Umbilical cord (tissue), 2 donors: ENCODE measurements around the gene IGFBPL1. TPM values are rescaled to one million over a fixed set of nuclear protein-coding genes. Genes with fewer than 3 reads are reported as not detected.

Experiments used
- DNase-seq: peaks from one replicate; pipeline ENCODE4 v3.0.0-alpha.2; 2015; ENCODE audit warnings: low spot score
- total RNA-seq: library from RNA; depleted of rRNA; stranded (reverse); fragments of >200 nt; gene quantifications from one replicate; pipeline ENCODE4 v1.2.3, GENCODE V29; 2014; ENCODE audit warnings: low replicate concordance; ENCODE audit not compliant: insufficient read depth

IGFBPL1 gene
- total RNA-seq, 1 donor from 2014 or later: 2.9 TPM

GRCh38 chr9:38432922-38433510 lies 8.8 kb upstream of the IGFBPL1 start:
- peak; percentile 35 for DNase-seq

GRCh38 chr9:38431116-38431515 lies 6.9 kb upstream of the IGFBPL1 start:
- no peak for DNase-seq

GRCh38 chr9:38428062-38428461 lies 3.8 kb upstream of the IGFBPL1 start:
- DNase-seq: no peak

GRCh38 chr9:38424918-38425317 lies 664 bp upstream of the IGFBPL1 start:
- no peak for DNase-seq

GRCh38 chr9:38423273-38423972 lies 831 bp downstream of the IGFBPL1 start:
- no peak for DNase-seq

DNA sequence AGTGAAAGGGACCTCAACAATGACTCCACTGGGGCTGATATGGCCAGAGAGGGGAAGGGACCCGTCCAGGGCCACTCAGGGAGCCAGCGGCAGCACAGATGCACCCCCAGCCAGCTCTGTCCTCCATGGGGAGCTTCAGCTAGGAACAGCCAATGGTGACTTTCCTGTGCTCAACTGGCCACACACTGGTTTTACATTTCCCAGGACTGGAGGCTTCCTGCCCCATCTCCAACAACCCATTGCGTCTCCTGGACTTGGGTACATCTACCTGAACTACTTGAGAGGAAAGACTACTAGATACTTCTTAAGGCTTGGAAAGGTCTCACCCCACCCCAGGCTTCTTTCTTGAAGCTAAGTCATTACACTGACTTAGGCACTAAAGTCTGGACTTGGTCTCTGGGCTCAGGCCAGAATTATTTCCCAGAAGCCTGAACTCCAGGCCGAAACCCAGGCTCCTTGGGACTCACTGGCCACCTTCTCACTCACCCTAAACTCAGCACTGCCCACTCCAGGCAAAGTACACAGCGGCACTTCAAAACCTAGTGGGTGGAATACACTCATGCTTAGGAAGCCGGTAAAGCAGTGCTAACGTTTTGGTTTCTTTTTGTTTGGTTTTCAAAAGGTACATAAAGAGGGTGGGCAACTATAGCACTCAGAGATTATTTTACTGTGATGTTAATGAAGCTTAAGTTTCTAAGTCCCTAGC lies 1.5 kb downstream of the IGFBPL1 start:
- no peak for DNase-seq

DNA sequence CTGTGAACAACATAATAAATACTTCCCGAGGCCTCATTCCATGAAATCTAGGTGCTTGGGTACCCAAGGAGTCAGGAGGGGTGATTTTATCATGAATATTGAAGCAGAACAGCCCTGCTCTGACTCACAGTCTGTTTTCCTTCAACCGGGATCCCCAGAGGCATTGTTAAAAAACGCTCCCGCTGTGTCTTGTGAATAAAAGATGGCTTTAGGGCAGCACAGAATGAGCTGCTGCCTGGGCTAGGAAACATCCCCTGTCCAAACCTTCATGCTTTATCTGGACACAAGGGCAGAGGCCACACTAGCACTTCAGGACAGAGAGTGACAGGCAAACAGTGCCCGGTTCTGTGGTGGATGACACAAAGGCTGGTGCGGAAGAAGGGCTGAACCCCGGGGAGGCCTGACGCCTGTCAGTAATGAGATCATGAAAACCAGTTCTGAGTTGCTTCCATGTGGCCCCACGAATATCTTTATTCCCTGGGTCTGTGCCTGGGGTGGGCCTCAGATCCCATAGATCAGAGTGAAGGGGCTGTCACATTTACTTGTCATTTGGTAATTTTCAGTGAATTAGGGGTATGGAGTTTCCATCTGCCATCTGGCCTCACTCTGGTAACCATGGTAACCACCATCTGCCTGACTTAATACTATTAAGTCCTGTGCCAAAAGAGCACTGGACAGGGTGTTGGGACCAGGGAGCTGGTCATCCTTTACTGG lies 2.6 kb downstream of the IGFBPL1 start:
- DNase-seq: peak; percentile 72

GRCh38 chr9:38419181-38419580 lies 5.1 kb downstream of the IGFBPL1 start:
- no peak for DNase-seq

GRCh38 chr9:38418366-38418765 lies 5.9 kb downstream of the IGFBPL1 start:
- no peak for DNase-seq

DNA sequence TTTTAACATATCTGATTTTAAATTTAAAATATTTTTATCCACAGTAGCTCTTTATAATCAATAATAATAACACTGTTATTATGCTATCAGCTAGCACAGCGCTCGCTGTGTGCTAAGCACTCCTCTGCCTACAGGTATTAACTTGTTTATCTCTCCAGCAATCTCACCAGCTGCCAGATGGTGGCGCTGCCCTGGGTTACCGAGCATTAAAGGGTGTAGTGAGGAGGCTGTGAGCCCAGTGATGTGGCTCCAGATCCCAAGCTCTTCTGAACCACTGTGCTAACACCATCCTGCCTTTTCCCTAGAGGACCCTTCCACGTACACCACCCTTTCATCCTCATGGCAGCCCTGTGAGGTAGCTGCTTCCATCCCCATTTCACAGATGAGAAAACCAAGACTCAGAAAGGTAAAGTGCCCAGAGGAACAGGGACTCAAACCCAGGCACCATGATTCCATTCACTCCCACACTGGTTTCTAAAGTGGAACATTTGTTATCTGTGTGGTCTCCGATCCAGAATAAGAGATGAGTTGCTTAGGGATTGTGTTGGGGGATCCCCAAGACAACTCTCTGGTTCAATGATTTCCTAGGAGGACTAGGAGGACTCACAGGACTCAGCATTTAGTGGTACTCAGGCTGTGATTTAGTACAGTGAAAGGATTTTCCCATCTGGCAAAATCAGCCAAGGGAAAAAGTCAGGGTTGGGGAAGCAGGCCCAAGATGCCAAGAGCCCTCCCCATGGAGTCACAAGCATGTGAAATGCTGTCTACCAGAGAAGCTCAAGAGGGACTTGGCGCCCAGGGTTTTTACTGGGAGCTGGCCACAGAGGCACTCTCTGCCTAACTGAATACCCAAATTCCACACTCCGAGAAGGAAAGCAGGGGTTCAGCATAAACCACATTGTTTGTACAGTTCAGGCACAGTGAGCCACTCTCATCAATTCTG lies 7.0 kb downstream of the IGFBPL1 start:
- DNase-seq: no peak

- DNase-seq: no peak
Measured at GRCh38 chr9:38416461-38416860, 7.8 kb downstream of the IGFBPL1 start.

DNA sequence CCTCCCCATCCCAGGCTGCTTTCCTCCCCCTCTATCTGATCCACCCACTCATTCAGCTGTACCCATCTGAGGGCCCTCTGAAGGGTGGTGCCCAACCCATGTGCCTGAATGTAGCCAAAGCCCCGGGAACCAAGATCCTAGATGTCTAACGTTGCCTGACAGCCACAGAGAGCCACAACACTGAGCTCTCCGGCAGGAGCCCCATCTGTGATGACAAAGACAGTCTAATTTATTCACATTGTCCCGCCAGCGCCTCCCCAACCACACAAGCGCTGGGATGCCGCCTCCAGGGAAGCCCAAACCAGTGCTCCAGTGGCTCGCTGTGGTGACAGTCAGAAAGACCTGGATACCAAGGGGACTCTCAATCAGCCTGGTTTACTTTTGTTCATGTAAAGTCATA lies 8.4 kb downstream of the IGFBPL1 start:
- no peak for DNase-seq

DNA sequence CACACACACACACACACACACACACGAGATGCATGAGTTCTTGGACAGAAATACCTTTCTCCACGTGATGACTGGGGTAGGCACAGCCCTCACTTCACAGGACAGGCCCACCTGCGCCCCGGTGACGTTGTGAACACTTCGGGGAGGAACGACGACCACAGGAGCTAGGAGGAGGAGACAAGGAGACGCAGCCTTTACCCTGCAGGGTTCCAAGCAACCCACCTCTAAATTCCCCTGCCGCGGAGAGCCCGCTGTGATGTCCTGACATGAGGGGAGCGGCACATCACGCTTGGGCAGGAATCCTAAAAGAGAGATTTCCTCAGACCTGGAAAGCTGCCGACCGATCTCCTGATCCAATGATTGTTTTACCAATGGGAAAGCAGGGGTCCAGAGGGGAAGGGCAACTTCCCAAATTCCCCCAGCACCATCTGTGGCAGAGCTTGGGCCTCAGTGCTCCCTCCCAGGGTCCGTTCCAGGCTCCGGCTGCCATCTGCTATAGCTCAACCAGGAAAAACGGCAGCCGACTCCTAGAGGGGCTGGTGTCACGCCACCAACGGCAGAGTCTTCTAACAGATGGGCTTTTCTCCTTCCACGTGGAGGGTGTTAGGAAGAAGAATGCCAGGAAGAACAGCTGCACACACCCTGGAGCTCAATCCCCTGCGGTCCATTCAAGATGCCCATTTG lies 10.1 kb downstream of the IGFBPL1 start:
- DNase-seq: no peak

GRCh38 chr9:38413283-38413682 lies 11.0 kb downstream of the IGFBPL1 start:
- DNase-seq: no peak

DNA sequence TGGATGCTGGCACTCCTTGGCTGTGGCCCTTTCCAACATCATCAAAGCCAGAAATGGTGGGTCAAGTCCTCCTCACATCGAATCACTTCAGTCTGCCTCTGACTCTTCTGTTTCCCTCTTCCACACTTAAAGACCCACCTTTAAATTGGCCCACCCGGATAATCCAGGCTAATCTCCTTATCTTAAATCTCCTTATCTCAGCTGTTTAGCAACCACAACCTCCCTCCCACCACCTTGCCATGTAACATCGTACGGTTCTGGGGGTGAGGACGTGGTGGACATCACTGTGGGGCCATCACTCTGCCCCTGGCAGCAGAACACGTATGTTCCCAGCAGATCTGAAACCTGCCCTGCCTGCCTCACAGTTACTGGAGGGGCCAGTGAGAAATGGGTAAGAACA lies 11.5 kb downstream of the IGFBPL1 start:
- no peak for DNase-seq

DNA sequence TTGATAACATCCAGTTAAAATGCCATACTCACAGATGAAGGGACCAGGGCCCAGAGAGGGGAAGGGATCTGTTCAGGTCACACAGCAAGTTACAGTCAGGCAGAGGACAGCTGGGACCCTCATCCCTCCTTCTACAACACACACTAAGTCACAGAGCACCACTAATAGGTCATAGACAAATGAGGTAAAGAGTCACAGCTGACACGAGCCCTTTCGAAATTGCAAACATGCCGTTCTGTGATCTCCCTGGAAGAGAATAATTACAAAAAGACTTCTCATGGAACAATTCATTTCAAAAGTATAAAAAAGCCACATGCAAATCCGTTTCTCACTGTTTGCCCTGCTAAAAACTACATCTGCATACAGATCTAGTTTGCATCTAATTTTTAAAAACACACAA lies 15.5 kb downstream of the IGFBPL1 start:
- no peak for DNase-seq

DNA sequence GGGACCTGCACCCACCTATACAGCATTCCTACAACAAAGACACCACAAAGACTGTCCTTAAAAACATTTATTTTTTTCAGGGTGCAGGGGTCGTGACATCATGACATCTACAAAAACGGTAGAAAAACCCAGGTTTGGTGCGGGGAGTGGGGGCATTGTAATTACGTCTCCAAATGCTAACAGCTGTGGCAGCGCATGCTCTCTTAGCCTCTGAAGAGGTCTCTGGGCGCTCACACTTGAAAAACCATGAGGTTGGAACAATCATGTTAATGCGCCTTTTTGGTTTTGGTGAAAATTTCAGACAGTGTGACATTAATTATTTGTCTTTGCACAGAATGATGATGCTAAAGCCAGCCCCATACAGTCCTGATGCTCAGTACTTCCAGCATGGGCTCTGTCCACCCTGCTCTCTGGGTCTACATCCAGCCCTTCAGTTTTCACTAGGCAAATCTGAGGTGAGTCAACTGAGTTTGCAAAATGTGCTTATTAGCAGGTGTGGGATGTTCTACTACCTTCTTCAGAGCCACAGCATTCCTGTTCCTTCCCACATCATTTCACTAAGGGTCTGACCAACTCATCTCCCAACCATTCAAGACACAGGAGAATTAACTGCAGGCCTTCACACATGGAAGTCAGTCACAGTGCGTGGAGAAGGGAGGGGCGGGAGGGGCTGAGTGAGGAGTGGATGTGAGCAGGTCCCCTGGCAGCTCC lies 17.6 kb downstream of the IGFBPL1 start:
- no peak for DNase-seq

DNA sequence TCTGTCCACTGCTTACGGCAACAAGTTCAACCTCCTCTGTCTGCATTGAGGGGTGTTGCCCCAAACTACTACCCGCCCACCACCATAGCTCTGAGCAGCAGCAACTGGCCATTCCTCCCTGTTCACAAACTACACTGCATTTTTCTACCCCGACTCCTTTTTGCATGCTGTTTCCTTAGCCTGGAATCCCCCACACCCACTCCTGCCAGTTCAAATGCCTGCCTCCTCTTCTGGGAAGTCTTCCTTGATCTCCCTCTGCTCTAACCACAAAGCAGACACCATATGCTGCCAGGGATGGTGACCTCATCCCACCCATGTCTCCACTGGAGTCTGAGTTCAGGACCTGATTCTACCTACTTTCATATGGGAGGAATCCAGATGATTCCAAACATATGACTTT lies 18.5 kb downstream of the IGFBPL1 start:
- no peak for DNase-seq

DNA sequence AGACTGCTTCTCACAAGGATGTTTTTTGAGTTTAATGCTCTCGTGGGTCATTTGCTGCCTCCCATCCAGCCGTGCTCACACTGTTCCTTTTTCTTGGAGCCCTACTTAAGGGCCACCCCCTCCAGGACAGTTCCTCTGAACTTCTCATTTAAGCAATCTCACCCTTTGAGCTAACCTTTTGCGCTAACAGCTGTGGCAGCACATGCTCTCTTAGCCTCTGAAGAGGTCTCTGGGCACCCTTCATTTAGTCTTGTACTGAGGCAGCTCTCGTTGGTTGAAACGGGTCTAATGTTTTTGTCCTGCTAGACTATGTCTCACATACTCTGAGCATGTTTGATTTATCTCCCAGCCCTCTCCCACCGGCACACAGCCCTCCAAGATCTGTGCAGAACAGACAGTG lies 19.9 kb downstream of the IGFBPL1 start:
- DNase-seq: no peak

DNA sequence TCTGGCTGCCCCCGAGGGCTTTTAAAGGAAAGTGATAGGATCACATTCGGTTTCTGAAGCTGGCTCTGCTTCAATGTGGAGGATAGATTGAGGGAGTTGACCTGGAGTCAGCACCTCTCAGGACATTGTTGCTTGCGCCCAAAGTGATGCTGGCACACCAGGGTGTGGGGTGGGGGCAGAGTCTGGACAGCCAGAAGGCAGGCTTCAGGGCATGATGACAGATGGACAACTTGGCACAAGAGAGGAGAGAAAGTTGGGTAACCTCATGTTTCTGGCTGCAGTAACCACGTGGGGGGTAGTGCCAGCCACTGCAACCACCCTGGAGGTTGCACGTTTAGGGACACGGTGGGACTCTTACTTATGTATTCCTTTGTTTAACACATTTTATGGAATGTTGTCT lies 22.3 kb downstream of the IGFBPL1 start:
- no peak for DNase-seq
